Smooth muscle cell (in vitro differentiated cells): Measurements from ENCODE around the gene RANBP10. TPM values are rescaled to one million over a fixed set of nuclear protein-coding genes. Genes with fewer than 3 reads are reported as not detected.
A peak's percentile ranks its signal among the peaks of the same experiment; 100 is the strongest.

Experiments used
- DNase-seq: peaks from one replicate; lab custom pipeline; 2025; ENCODE audit not compliant: unreplicated experiment; lab: John Stamatoyannopoulos, UW
- H2AFZ ChIP-seq: fragments of 200-600 bp; sonication (generic); 2 replicates; pipeline ENCODE4 v1.6.0; 2016; ENCODE audit warnings: antibody characterized with exemption, low read depth, mild to moderate bottlenecking
- H3F3A ChIP-seq: fragments of 200-600 bp; sonication (generic); 2 replicates; pipeline ENCODE4 v1.6.0; 2017; ENCODE audit warnings: antibody characterized with exemption, low read depth
- H3K27ac ChIP-seq: fragments of 200-600 bp; sonication (generic); 2 replicates; pipeline ENCODE4 v1.5.1; 2016; ENCODE audit warnings: low read depth, mild to moderate bottlenecking
- H3K27me3 ChIP-seq: fragments of 200-600 bp; sonication (generic); 2 replicates; pipeline ENCODE4 v1.6.1; 2016; ENCODE audit warnings: low read depth, mild to moderate bottlenecking
- H3K36me3 ChIP-seq: fragments of 200-600 bp; sonication (generic); 2 replicates; pipeline ENCODE4 v1.5.1; 2016; ENCODE audit warnings: low read depth
- H3K4me1 ChIP-seq: fragments of 200-600 bp; sonication (generic); 2 replicates; pipeline ENCODE4 v1.5.1; 2016; ENCODE audit warnings: low read depth
- H3K4me2 ChIP-seq: fragments of 200-600 bp; sonication (generic); 2 replicates; pipeline ENCODE4 v1.6.0; 2016; ENCODE audit warnings: mild to moderate bottlenecking
- H3K4me3 ChIP-seq: fragments of 200-600 bp; sonication (generic); 2 replicates; pipeline ENCODE4 v1.5.1; 2016; ENCODE audit warnings: mild to moderate bottlenecking
- H3K79me2 ChIP-seq: fragments of 200-600 bp; sonication (generic); 2 replicates; pipeline ENCODE4 v1.6.0; 2016; ENCODE audit warnings: low read depth, mild to moderate bottlenecking
- H3K9ac ChIP-seq: fragments of 200-600 bp; sonication (generic); 2 replicates; pipeline ENCODE4 v1.6.0; 2016; ENCODE audit warnings: low read depth
- H3K9me3 ChIP-seq: fragments of 200-600 bp; sonication (generic); replicated peaks from 2 replicates; pipeline ENCODE4 v1.5.1; 2016; ENCODE audit warnings: low read depth
- H4K20me1 ChIP-seq: fragments of 200-600 bp; sonication (generic); 2 replicates; pipeline ENCODE4 v1.6.0; 2016; ENCODE audit warnings: low read depth
- WGBS: methylation state at CpG from one replicate; pipeline ENCODE4 v1.1.7; 2016; ENCODE audit warnings: low lambda C conversion rate; 5-methylcytosine and 5-hydroxymethylcytosine counted together
- polyA plus RNA-seq: library from polyadenylated mRNA; unstranded; fragments of >200 nt; fragmentation: Nextera tagmentation; extraction: Ambion mirVana; gene quantifications from 2 replicates; pipeline ENCODE4 v1.2.1, GENCODE V29; 2016
- total RNA-seq: library from RNA; depleted of rRNA; stranded (reverse); fragments of >200 nt; gene quantifications from 2 replicates; pipeline ENCODE4 v1.2.3, GENCODE V29; 2014
- TF ChIP-seq, protein P1 (sequence below): fragments of 200-600 bp; sonication (generic); IDR thresholded peaks from 2 replicates; pipeline ENCODE4 v1.5.1; 2017; ENCODE audit warnings: borderline replicate concordance, mild to moderate bottlenecking, antibody characterized with exemption; ENCODE audit not compliant: insufficient read depth, poor library complexity, severe bottlenecking

RANBP10 gene
- total and polyA plus RNA-seq, 2 experiments from 2014 or later = 4.6 to 5.9 TPM

DNA sequence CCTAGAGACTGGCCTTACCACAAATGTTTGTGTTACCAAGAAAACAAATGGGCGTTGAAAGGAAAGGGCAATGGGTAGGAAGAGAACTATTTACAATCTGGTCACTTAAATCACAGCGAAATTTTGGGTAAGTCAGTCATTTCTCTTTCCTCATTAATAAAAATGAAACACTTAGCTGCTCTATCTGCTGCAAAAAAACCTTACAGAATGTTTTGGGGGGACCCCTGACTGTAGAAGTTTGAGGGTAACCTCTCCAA lies 39.6 kb upstream of the RANBP10 start:
- Histone ChIP-seq H4K20me1 (peaks cover 48% of the 10 kb centered on the region), H3K4me1 (peaks cover 43% of the 10 kb centered on the region), H3K9ac (peak overlapping the region; percentile 99), H3K9me3 (no peaks in the 10 kb centered on the region), H3K36me3 (no peaks in the 10 kb centered on the region), H3K79me2 (peaks cover 69% of the 10 kb centered on the region), H3F3A (peaks cover 30% of the 10 kb centered on the region), H3K4me3 (peak overlapping the region; percentile 98), H2AFZ (peak overlapping the region; percentile 64), H3K4me2 (peak overlapping the region; percentile 94), H3K27ac (peak overlapping the region; percentile 98), H3K27me3 (no peaks in the 10 kb centered on the region)
- TF ChIP-seq, protein P1, sequence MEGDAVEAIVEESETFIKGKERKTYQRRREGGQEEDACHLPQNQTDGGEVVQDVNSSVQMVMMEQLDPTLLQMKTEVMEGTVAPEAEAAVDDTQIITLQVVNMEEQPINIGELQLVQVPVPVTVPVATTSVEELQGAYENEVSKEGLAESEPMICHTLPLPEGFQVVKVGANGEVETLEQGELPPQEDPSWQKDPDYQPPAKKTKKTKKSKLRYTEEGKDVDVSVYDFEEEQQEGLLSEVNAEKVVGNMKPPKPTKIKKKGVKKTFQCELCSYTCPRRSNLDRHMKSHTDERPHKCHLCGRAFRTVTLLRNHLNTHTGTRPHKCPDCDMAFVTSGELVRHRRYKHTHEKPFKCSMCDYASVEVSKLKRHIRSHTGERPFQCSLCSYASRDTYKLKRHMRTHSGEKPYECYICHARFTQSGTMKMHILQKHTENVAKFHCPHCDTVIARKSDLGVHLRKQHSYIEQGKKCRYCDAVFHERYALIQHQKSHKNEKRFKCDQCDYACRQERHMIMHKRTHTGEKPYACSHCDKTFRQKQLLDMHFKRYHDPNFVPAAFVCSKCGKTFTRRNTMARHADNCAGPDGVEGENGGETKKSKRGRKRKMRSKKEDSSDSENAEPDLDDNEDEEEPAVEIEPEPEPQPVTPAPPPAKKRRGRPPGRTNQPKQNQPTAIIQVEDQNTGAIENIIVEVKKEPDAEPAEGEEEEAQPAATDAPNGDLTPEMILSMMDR = no peak
- no peak for DNase-seq
- WGBS = 16% methylated on average over 2 of the region's 2 CpGs

DNA sequence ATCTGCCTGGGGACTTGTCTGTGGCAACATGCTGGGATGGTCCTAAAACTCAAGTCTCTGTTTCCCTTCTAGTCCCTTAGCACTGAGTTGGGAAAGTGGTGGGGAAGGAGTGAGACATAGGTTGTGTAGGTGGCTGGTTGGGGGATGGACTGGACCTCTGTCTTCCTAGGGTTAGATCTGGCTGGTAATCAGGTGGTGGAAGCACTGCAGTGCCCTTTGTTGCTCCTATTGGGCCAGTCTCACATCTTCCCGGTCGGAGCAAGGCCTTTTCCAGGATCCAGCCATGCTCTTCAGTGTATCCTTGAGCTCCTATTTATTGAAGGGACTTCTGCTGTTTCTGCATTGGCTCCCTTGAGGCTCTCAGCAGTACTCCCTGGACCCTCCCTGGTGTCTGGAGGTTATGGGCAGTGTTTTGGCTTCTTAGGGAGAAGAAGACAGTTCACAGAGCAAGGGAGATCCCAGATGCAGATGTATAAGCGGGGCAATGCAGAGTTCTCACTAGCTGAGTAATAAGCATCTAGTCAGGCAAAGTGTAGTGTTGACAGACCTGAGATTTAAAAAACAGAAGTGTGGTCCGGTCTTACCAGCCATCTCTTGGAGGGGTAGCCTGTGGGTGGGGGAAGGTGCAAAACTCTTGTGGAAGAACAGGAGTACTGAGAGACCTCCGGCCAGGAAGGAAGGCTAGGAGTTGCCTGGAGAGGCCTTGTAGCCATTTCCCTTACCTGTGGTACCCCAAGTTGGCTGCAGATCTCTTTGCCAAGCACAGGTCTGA lies 39.1 kb upstream of the RANBP10 start:
- TF ChIP-seq, protein P1 = no peak
- Histone ChIP-seq H3K4me2 (peak overlapping the region; percentile 94), H2AFZ (peak overlapping the region; percentile 64), H3K4me3 (peak overlapping the region; percentile 98), H3K27me3 (no peaks in the 10 kb centered on the region), H3K4me1 (peaks cover 43% of the 10 kb centered on the region), H4K20me1 (peaks cover 43% of the 10 kb centered on the region), H3K79me2 (peaks cover 64% of the 10 kb centered on the region), H3F3A (peaks cover 30% of the 10 kb centered on the region), H3K27ac (peak overlapping the region; percentile 98), H3K9ac (peak overlapping the region; percentile 99), H3K36me3 (no peaks in the 10 kb centered on the region), H3K9me3 (no peaks in the 10 kb centered on the region)
- no peak for DNase-seq
- WGBS = 66% methylated on average over 5 of the region's 5 CpGs

DNA sequence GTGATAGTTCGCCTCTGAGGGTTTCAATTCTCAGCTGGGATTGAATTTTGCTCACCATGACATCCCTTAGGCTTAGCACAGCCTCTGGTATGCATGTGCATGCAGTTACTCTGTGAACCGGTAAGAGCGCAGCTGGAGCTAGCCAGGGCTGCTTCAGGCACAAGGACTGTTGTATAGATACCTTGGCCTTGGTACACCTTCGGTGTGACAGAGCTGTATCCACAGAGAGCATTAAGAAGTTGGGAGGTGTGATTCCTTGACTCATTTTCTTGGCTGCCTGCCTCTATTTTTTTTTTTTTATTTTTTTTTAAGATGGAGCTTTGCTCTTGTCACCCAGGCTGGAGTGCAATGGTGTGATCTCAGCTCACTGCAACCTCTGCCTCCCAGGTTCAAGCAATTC lies 38.1 kb upstream of the RANBP10 start:
- 67% methylated on average over 4 of the region's 4 CpGs for WGBS
- H3K4me1 ChIP-seq = peaks cover 43% of the 10 kb centered on the region
- peak overlapping the region; percentile 98 for H3K27ac ChIP-seq
- DNase-seq = no peak
- no peak overlapping the region for H3K9ac ChIP-seq
- H3K79me2 ChIP-seq = peaks cover 54% of the 10 kb centered on the region
- H3K27me3 ChIP-seq = no peaks in the 10 kb centered on the region
- no peaks in the 10 kb centered on the region for H3K36me3 ChIP-seq
- H3K4me3 ChIP-seq = peak overlapping the region; percentile 85
- peak overlapping the region; percentile 94 for H3K4me2 ChIP-seq
- H4K20me1 ChIP-seq = peaks cover 35% of the 10 kb centered on the region
- no peak overlapping the region for H2AFZ ChIP-seq
- H3K9me3 ChIP-seq = no peaks in the 10 kb centered on the region
- H3F3A ChIP-seq = peaks cover 30% of the 10 kb centered on the region
- TF ChIP-seq, protein P1 = peak; percentile 4

DNA sequence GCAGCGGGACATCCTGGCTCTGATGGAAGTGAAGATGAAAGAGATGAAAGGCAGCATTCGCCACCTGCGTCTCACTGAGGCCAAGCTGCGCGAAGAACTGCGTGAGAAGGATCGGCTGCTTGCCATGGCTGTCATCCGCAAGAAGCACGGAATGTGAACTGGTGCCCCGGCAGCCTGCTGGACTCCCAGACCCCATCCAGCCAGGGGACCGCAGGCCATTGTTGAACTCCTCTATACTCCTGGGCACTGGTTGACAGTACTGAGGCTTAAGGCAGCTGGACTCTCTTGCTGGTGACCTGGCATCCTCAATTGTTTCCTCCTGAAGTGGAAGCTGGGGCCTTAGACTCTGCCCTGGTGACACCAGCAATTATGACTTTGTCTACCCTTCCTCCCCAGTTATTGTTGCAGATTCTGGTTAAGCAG lies 37.0 kb upstream of the RANBP10 start:
- H3F3A ChIP-seq = peaks cover 30% of the 10 kb centered on the region
- H3K36me3 ChIP-seq = no peaks in the 10 kb centered on the region
- H2AFZ ChIP-seq = no peak overlapping the region
- H3K27me3 ChIP-seq = no peaks in the 10 kb centered on the region
- TF ChIP-seq, protein P1 = no peak
- H3K27ac ChIP-seq = peak overlapping the region; percentile 98
- H3K79me2 ChIP-seq = peaks cover 43% of the 10 kb centered on the region
- H3K4me3 ChIP-seq = peak overlapping the region; percentile 85
- H3K9ac ChIP-seq = peak overlapping the region; percentile 41
- peaks cover 41% of the 10 kb centered on the region for H3K4me1 ChIP-seq
- no peaks in the 10 kb centered on the region for H3K9me3 ChIP-seq
- no peak for DNase-seq
- peaks cover 24% of the 10 kb centered on the region for H4K20me1 ChIP-seq
- WGBS = 25% methylated on average over 11 of the region's 11 CpGs
- H3K4me2 ChIP-seq = peak overlapping the region; percentile 94
